Measurements from ENCODE around the gene CYP2J2. TPM values are rescaled to one million over a fixed set of nuclear protein-coding genes. Genes with fewer than 3 reads are reported as not detected.

CYP2J2 gene
- total RNA-seq, 3 donors from 2014 or later: 0.16 to 12.8 (median 8.3) TPM

GRCh38 chr1:59879996-59880505, 46.5 kb downstream of the CYP2J2 start:
- H3K27ac ChIP-seq: no peak overlapping the region
- no peak overlapping the region for H3K4me3 ChIP-seq
- no peaks in the 10 kb centered on the region for H3K27me3 ChIP-seq
- H3K36me3 ChIP-seq: no peaks in the 10 kb centered on the region
- no peaks in the 10 kb centered on the region for H3K4me1 ChIP-seq
- intact Hi-C loops (cut with DNase I; ENCODE audit: low total_unique reads): no loop called here
- peaks cover 0 to 16% of the 10 kb centered on the region in 2 donors for H3K9me3 ChIP-seq
- DNase-seq (ENCODE audit: low spot score in 2 of 2): no peak
- TF ChIP-seq POLR2A (IDR thresholded peaks at IDR 0.05) (no peak), CTCF (IDR thresholded peaks at IDR 0.05) (no peak), POLR2AphosphoS5 (IDR thresholded peaks at IDR 0.05) (no peak)

GRCh38 chr1:59879574-59879973, 47.0 kb downstream of the CYP2J2 start:
- Histone ChIP-seq H3K27me3 (no peaks in the 10 kb centered on the region), H3K9me3 (peaks cover 0 to 16% of the 10 kb centered on the region in 2 donors), H3K36me3 (no peaks in the 10 kb centered on the region), H3K4me1 (no peaks in the 10 kb centered on the region), H3K27ac (no peak overlapping the region), H3K4me3 (no peak overlapping the region)
- DNase-seq (ENCODE audit: low spot score in 2 of 2): peak; percentile 65 to 67
- intact Hi-C loops (cut with DNase I; ENCODE audit: low total_unique reads): no loop called here
- no peak for TF ChIP-seq POLR2A (IDR thresholded peaks at IDR 0.05)
- peak in 2 of 3 donors; percentile 42 to 69 for TF ChIP-seq CTCF (IDR thresholded peaks at IDR 0.05)
- TF ChIP-seq POLR2AphosphoS5 (IDR thresholded peaks at IDR 0.05): no peak

- intact Hi-C loops (cut with DNase I; ENCODE audit: low total_unique reads): no loop called here
- H3K9me3 ChIP-seq: peaks cover 0 to 16% of the 10 kb centered on the region in 2 donors
- H3K4me1 ChIP-seq: no peaks in the 10 kb centered on the region
- H3K4me3 ChIP-seq: no peak overlapping the region
- no peak overlapping the region for H3K27ac ChIP-seq
- no peaks in the 10 kb centered on the region for H3K27me3 ChIP-seq
- TF ChIP-seq CTCF (IDR thresholded peaks at IDR 0.05) (no peak), POLR2A (IDR thresholded peaks at IDR 0.05) (no peak), POLR2AphosphoS5 (IDR thresholded peaks at IDR 0.05) (no peak)
- DNase-seq (ENCODE audit: low spot score in 2 of 2): no peak
- no peaks in the 10 kb centered on the region for H3K36me3 ChIP-seq
Observed at GRCh38 chr1:59878370-59878769, 48.2 kb downstream of the CYP2J2 start.

GRCh38 chr1:59877108-59877682, 49.4 kb downstream of the CYP2J2 start:
- peaks cover 0 to 16% of the 10 kb centered on the region in 2 donors for H3K9me3 ChIP-seq
- H3K36me3 ChIP-seq: no peaks in the 10 kb centered on the region
- no peak for TF ChIP-seq CTCF (IDR thresholded peaks at IDR 0.05)
- TF ChIP-seq POLR2AphosphoS5 (IDR thresholded peaks at IDR 0.05): no peak
- TF ChIP-seq POLR2A (IDR thresholded peaks at IDR 0.05): no peak
- DNase-seq (ENCODE audit: low spot score in 2 of 2): no peak
- intact Hi-C loops (cut with DNase I; ENCODE audit: low total_unique reads): no loop called here
- H3K4me1 ChIP-seq: no peaks in the 10 kb centered on the region
- no peaks in the 10 kb centered on the region for H3K27me3 ChIP-seq
- no peak overlapping the region for H3K4me3 ChIP-seq
- no peak overlapping the region for H3K27ac ChIP-seq

- H3K9me3 ChIP-seq: peaks cover 0 to 4% of the 10 kb centered on the region in 2 donors
- H3K27ac ChIP-seq: no peak overlapping the region
- no peaks in the 10 kb centered on the region for H3K4me1 ChIP-seq
- DNase-seq (ENCODE audit: low spot score in 2 of 2): no peak
- intact Hi-C loops (cut with DNase I; ENCODE audit: low total_unique reads): no loop called here
- H3K36me3 ChIP-seq: no peaks in the 10 kb centered on the region
- no peaks in the 10 kb centered on the region for H3K27me3 ChIP-seq
- TF ChIP-seq CTCF (IDR thresholded peaks at IDR 0.05) (no peak), POLR2A (IDR thresholded peaks at IDR 0.05) (no peak), POLR2AphosphoS5 (IDR thresholded peaks at IDR 0.05) (no peak)
- H3K4me3 ChIP-seq: no peak overlapping the region
Observed at GRCh38 chr1:59871746-59872145, 54.8 kb downstream of the CYP2J2 start.
